GM21825 (cell line): ENCODE results near the gene COL6A2.

Experiments used
- ATAC-seq: cut with Tn5 transposase; IDR thresholded peaks from one replicate; pipeline ENCODE4 v1.9.1; 2021; ENCODE audit warnings: mild to moderate bottlenecking, moderate library complexity; ENCODE audit not compliant: unreplicated experiment

Gene COL6A2

GRCh38 chr21:46124083-46124925, 26.4 kb downstream of the COL6A2 start:
- ATAC-seq, result no peak

- ATAC-seq, result no peak
Measured at GRCh38 chr21:46124926-46125845, 27.3 kb downstream of the COL6A2 start.

- no peak for ATAC-seq
Measured at GRCh38 chr21:46125846-46126301, 28.0 kb downstream of the COL6A2 start.

GRCh38 chr21:46126309-46127238, 28.7 kb downstream of the COL6A2 start:
- no peak for ATAC-seq

DNA sequence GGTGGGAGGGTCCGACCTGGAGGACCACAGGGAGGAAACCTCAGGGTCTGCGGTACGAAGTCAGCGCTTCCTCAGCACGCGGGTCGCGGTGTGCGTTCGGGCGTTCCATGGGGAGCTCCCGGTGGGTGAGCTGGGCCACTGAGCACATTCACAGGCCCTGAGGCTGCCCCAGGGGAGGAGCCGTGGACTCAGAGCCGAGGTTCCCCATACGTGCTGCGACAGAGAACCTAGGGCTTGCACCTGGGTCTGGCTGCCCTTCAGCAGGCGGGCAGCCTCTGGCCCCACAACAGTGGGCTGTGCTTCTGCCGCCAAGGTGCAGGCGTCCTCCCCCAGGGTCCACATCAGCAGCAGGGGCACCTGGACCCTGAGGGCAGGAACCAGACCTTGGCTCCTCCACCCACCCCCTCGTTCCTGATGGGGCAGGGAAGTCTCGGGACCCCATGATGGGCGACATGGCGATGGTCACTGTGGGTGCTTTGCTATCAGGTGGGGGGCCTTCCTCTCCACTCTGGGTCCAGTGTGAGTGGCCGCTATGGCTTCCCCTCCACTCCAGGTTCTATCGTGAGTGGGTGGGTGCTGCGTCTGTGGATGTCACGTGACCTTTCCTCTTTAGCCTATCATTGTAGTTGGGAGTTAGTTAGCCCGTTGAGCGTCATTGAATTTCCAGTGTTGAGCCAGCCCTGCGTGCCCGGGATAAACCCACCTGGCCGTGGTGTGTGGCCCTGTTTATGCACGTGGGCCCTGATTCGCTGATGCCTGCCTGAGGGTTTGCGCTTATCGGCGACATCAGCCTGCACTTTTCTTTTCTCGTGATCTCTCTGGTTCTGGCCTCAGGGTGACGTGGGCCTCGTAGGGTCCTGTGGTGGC, 29.6 kb downstream of the COL6A2 start:
- ATAC-seq, result no peak

GRCh38 chr21:46128106-46128932, 30.4 kb downstream of the COL6A2 start:
- ATAC-seq, result no peak

GRCh38 chr21:46128933-46129571, 31.1 kb downstream of the COL6A2 start:
- no peak for ATAC-seq

DNA sequence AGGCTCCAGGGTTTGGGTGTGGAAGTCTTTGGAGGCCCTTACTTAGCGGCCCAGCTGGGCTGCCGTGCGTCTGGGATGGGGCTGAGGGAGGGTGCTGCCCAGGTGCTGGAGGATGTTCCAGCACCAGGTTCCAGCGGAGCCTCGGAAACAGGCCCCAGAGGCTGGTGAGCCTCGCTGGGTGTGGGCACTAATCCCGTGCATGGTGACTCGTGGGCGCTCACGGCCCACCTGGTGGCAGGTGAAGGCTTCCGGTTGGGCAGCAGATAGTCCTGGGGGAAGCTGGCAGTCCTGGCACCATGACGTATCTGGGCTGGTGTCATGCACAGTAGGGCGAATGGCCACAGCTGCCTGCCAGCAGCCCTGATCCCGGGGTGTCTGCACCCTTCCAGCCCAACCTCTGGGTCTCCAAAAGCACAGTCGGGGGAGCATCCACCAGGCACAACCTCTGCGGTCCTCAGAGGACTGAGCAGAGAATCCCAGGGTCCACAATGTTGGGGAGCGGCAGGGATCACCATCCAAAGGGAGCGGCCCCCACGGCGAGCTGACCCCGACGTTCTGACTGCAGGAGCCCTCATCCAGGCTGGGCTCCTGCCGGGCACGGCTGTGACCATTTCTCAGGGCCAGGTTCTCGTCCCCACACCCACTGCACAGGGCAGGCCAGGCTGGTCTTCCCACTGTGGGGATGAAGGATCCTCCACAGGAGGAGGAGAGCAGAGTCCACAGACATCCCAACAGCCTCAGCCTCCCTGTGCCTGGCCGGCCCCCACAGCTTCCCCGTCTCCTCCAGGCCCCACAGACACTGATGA, 32.1 kb downstream of the COL6A2 start:
- ATAC-seq, result no peak

GRCh38 chr21:46130831-46131587, 33.1 kb downstream of the COL6A2 start:
- no peak for ATAC-seq

GRCh38 chr21:46131588-46131837, 33.6 kb downstream of the COL6A2 start:
- no peak for ATAC-seq

DNA sequence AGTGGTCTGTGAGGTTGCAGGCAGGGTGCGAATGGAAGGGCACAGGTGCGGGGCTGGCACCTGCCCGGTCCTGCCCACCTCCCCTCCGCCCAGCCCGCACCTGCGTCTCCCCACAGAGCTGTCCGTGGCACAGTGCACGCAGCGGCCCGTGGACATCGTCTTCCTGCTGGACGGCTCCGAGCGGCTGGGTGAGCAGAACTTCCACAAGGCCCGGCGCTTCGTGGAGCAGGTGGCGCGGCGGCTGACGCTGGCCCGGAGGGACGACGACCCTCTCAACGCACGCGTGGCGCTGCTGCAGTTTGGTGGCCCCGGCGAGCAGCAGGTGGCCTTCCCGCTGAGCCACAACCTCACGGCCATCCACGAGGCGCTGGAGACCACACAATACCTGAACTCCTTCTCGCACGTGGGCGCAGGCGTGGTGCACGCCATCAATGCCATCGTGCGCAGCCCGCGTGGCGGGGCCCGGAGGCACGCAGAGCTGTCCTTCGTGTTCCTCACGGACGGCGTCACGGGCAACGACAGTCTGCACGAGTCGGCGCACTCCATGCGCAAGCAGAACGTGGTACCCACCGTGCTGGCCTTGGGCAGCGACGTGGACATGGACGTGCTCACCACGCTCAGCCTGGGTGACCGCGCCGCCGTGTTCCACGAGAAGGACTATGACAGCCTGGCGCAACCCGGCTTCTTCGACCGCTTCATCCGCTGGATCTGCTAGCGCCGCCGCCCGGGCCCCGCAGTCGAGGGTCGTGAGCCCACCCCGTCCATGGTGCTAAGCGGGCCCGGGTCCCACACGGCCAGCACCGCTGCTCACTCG, 34.1 kb downstream of the COL6A2 start:
- ATAC-seq, result no peak

- no peak for ATAC-seq
Measured at GRCh38 chr21:46135782-46136395, 38.0 kb downstream of the COL6A2 start.

DNA sequence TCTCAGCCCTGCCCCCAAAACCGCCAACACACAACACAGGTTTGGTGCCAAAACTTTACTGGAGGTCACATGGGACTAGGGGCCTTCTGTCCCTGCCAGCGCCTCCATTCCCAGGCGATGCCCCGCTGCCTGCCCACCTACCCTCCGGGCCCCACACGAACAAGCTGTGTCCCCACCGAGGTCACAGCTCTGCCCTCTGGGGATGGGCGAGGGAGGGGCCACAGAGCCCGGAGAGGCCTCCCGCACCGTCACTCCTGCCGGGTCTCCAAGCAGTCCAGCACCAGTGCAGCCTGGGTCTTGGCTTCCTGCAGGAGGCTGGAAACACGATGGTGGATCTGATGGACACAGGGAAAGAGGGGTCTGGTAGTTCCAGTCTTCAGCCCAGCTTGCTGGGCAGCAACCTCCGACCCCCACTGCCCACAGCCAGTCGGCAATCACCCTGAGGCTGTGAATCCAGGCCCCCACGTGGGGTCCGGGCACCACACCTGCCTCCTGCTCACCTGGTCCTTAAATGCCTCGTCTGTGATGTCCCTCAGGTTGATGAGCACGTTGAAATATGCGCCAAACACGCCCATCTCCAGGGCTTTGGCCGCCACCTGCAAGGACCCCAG, 38.9 kb downstream of the COL6A2 start:
- no peak for ATAC-seq

DNA sequence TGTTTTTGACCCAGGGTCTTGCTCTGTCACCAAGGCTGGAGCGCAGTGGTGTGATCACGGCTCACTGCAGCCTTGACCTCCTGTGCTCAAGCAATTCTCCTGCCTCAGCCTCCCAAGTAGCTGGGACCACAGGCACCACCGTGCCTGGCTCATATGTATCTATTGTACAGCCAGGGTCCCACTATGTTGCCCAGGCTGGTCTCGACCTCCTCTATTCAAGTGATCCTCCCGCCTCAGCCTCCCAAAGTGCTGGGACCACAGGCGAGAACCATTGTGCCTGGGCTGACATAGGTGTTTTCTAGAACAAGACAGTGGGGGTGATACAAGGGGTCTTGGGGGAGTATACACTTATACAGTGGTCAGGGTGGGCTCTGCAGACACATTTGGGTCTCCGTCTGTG, 40.0 kb downstream of the COL6A2 start:
- no peak for ATAC-seq

GRCh38 chr21:46138383-46138970, 40.6 kb downstream of the COL6A2 start:
- ATAC-seq, result no peak
